ENCODE results near the gene PITHD1.

GRCh38 chr1:23807453-23807852 is 29.2 kb downstream of the PITHD1 start:
- TF ChIP-seq POLR2AphosphoS5 (IDR thresholded peaks at IDR 0.05), result no peak
- TF ChIP-seq CTCF (IDR thresholded peaks at IDR 0.05), result no peak
- TF ChIP-seq POLR2A (IDR thresholded peaks at IDR 0.05), result no peak
- TF ChIP-seq EP300 (IDR thresholded peaks at IDR 0.05; ENCODE audit: low read depth), result no peak
